Activated naive CD4-positive, alpha-beta T cell treated with anti-CD3 and anti-CD28 coated beads, Interleukin-2, amount 50 U/mL, for 72 hours (primary cell): ENCODE data around the gene ZDHHC20. TPM values are rescaled to one million over a fixed set of nuclear protein-coding genes. Genes with fewer than 3 reads are reported as not detected.

Experiments used
- ATAC-seq, 2 donors: fragments of 150-1000 bp; cut with Tn5 transposase; 2 replicates each; pipeline ENCODE4 v1.10.0; 2021; ENCODE audit warnings: mild to moderate bottlenecking in 2 of 2, moderate library complexity in 2 of 2
- DNase-seq, 2 donors: peaks; one replicate each; pipeline ENCODE4 v3.0.0; 2021 to 2022; ENCODE audit warnings: low spot score in 2 of 2
- H3K27ac Mint-ChIP-seq, 2 donors: one replicate each; pipeline ENCODE4 v1.8.0; 2022; ENCODE audit warnings: mild to moderate bottlenecking in 2 of 2, mixed read lengths in 2 of 2
- H3K36me3 Mint-ChIP-seq, 2 donors: one replicate each; pipeline ENCODE4 v1.8.0; 2022; ENCODE audit warnings: mixed read lengths in 2 of 2
- H3K9me3 Mint-ChIP-seq, 2 donors: one replicate each; pipeline ENCODE4 v1.8.0; 2022; ENCODE audit warnings: mixed read lengths in 2 of 2
- total RNA-seq, 2 donors: library from RNA; stranded (reverse); gene quantifications; one replicate each; pipeline ENCODE4 v1.2.3, GENCODE V29; 2022

Gene ZDHHC20
- total RNA-seq, 2 donors from 2014 or later, result 42.6 to 44.1 TPM

DNA sequence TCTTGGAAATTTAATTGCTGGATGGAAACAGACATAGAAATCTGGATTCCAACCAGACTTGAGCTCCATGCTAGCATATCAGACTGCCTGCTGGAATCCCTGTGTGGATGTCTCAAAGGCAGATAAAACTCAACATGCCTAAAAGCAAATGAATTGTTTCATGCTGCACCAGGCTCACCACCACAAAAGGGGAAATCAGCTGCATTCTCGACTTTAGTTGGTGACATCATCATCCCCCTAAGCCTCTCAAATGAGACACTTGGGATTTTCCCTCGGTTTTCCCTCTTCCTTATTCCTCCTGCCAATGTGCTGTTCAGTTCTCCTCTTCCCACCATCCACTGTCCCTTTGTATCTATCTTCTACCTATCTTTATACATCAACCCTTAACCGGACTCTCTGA is 134.3 kb downstream of the ZDHHC20 start:
- DNase-seq, result no peak
- no peak for ATAC-seq
- Mint-ChIP-seq H3K9me3 (no peaks in the 10 kb centered on the region), H3K36me3 (peaks cover 0 to 4% of the 10 kb centered on the region in 2 donors), H3K27ac (no peak overlapping the region)

DNA sequence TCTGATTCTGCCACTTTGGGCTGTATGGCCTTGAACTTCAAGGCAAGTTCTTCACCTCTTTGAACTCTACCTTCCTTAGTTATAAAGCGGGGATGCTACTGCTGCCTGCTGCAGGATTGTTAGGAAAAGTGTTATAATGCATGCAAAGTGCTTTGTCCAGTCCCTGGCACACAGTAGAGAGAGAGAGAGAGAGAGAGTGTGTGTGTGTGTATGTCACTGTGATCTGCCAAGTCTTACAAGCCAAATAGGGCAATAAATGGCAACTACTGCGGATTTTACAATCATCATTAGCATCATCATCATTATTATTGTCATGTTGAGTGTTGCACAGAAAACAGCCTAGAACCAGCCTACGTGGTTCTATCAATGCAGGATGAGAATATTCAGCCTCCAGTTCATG is 136.1 kb downstream of the ZDHHC20 start:
- ATAC-seq, result no peak
- Mint-ChIP-seq H3K36me3 (peaks cover 0 to 4% of the 10 kb centered on the region in 2 donors), H3K27ac (no peak overlapping the region), H3K9me3 (no peaks in the 10 kb centered on the region)
- no peak for DNase-seq

Other genes starting within 250 kb of the ZDHHC20 start
- gene MICU2, start 144.9 kb upstream of the ZDHHC20 start, total RNA-seq, result 10 to 100 TPM; 30.1 to 53.2 TPM
- gene FGF9, start 211.8 kb upstream of the ZDHHC20 start, total RNA-seq, result under 1 TPM; 0.18 to 0.54 TPM